Measurements from ENCODE around the gene DUS1L. TPM values are rescaled to one million over a fixed set of nuclear protein-coding genes. Genes with fewer than 3 reads are reported as not detected.

DUS1L gene
- total RNA-seq, 1 donor from 2014 or later: 72.4 TPM

- no peak overlapping the region for H3K27ac ChIP-seq
- peaks cover 33% of the 10 kb centered on the region for H3K4me1 ChIP-seq
- intact Hi-C loops (cut with DNase I): loop anchor here (10.0 kb wide), 1 partner anchor 276 kb away; no protein-coding TSS in a partner anchor
- peaks cover 0 to 29% of the 10 kb centered on the region in 2 donors for H3K36me3 ChIP-seq
- no peak overlapping the region for H3K4me3 ChIP-seq
- no peaks in the 10 kb centered on the region for H3K27me3 ChIP-seq
- H3K9me3 ChIP-seq: no peaks in the 10 kb centered on the region
- DNase-seq (ENCODE audit: extremely low spot score in 2 of 2): no peak
- no peak for TF ChIP-seq CTCF (IDR thresholded peaks at IDR 0.05)
- no peak for TF ChIP-seq POLR2A (IDR thresholded peaks at IDR 0.05)
These were observed 17.0 kb downstream of the DUS1L start for GRCh38 chr17:82048571-82048971.

GRCh38 chr17:82047914-82048570 lies 17.6 kb downstream of the DUS1L start:
- H3K9me3 ChIP-seq: no peaks in the 10 kb centered on the region
- H3K27ac ChIP-seq: no peak overlapping the region
- H3K36me3 ChIP-seq: peaks cover 0 to 29% of the 10 kb centered on the region in 2 donors
- no peak for DNase-seq (ENCODE audit: extremely low spot score in 2 of 2)
- intact Hi-C loops (cut with DNase I): loop anchor here (10.0 kb wide), 1 partner anchor 277 kb away; no protein-coding TSS in a partner anchor
- H3K4me3 ChIP-seq: no peak overlapping the region
- peaks cover 28% of the 10 kb centered on the region for H3K4me1 ChIP-seq
- TF ChIP-seq POLR2A (IDR thresholded peaks at IDR 0.05): no peak
- no peaks in the 10 kb centered on the region for H3K27me3 ChIP-seq

- peaks cover 0 to 29% of the 10 kb centered on the region in 2 donors for H3K36me3 ChIP-seq
These were observed 18.2 kb downstream of the DUS1L start for GRCh38 chr17:82047379-82047778.

GRCh38 chr17:82046903-82047302 lies 18.7 kb downstream of the DUS1L start:
- peaks cover 19% of the 10 kb centered on the region for H3K4me1 ChIP-seq
- no peak overlapping the region for H3K27ac ChIP-seq
- TF ChIP-seq POLR2A (IDR thresholded peaks at IDR 0.05) (no peak), CTCF (IDR thresholded peaks at IDR 0.05) (no peak), POLR2AphosphoS5 (IDR thresholded peaks at IDR 0.05; ENCODE audit: insufficient read depth in 1 of 2, low read depth in 1 of 2) (no peak)
- no peaks in the 10 kb centered on the region for H3K9me3 ChIP-seq
- no peak for DNase-seq (ENCODE audit: extremely low spot score in 2 of 2)
- peaks cover 0 to 29% of the 10 kb centered on the region in 2 donors for H3K36me3 ChIP-seq
- H3K27me3 ChIP-seq: no peaks in the 10 kb centered on the region
- no peak overlapping the region for H3K4me3 ChIP-seq
- intact Hi-C loops (cut with DNase I): loop anchor here (10.0 kb wide), 1 partner anchor 278 kb away; no protein-coding TSS in a partner anchor

More at GRCh38 chr17:82047379-82047778, 18.2 kb downstream of the DUS1L start:
- no peak for DNase-seq (ENCODE audit: extremely low spot score in 2 of 2)
- peaks cover 22% of the 10 kb centered on the region for H3K4me1 ChIP-seq
- H3K9me3 ChIP-seq: no peaks in the 10 kb centered on the region
- H3K27me3 ChIP-seq: no peaks in the 10 kb centered on the region
- no peak for TF ChIP-seq POLR2A (IDR thresholded peaks at IDR 0.05)
- no peak for TF ChIP-seq POLR2AphosphoS5 (IDR thresholded peaks at IDR 0.05; ENCODE audit: insufficient read depth in 1 of 2, low read depth in 1 of 2)
- no peak for TF ChIP-seq CTCF (IDR thresholded peaks at IDR 0.05)
- intact Hi-C loops (cut with DNase I): loop anchor here (10.0 kb wide), 1 partner anchor 277 kb away; no protein-coding TSS in a partner anchor
- H3K4me3 ChIP-seq: no peak overlapping the region
- no peak overlapping the region for H3K27ac ChIP-seq

GRCh38 chr17:82045936-82046484 lies 19.6 kb downstream of the DUS1L start:
- intact Hi-C loops (cut with DNase I): loop anchor here (10.0 kb wide), 1 partner anchor 279 kb away; no protein-coding TSS in a partner anchor
- DNase-seq (ENCODE audit: extremely low spot score in 2 of 2): no peak
- no peak overlapping the region for H3K4me3 ChIP-seq
- no peaks in the 10 kb centered on the region for H3K9me3 ChIP-seq
- H3K36me3 ChIP-seq: peaks cover 0 to 29% of the 10 kb centered on the region in 2 donors
- no peak for TF ChIP-seq POLR2A (IDR thresholded peaks at IDR 0.05)
- no peak for TF ChIP-seq POLR2AphosphoS5 (IDR thresholded peaks at IDR 0.05; ENCODE audit: insufficient read depth in 1 of 2, low read depth in 1 of 2)
- TF ChIP-seq CTCF (IDR thresholded peaks at IDR 0.05): no peak
- H3K4me1 ChIP-seq: peaks cover 17% of the 10 kb centered on the region
- H3K27me3 ChIP-seq: no peaks in the 10 kb centered on the region
- no peak overlapping the region for H3K27ac ChIP-seq
